ENCODE measurements around the gene SEMA4A. TPM values are rescaled to one million over a fixed set of nuclear protein-coding genes. Genes with fewer than 3 reads are reported as not detected.
"Not testable (repeated sequence)": the region's sequence is repeated elsewhere in the genome, so short reads cannot be mapped to it uniquely, and the experiment has no call there.

SEMA4A gene
- total RNA-seq, 1 experiment from 2014 or later, result 6.9 TPM

- H3K4me1 Mint-ChIP-seq (ENCODE audit: low read depth, unreplicated experiment), result peaks cover 27% of the 10 kb centered on the region
- no TSS peak for BruUV-seq (replicated peaks)
- H3K27ac Mint-ChIP-seq (ENCODE audit: unreplicated experiment), result no peak overlapping the region
- intact Hi-C loops (cut with micrococcal nuclease; ENCODE audit: unreplicated experiment), result no loop called here
- no peak for DNase-seq
- no peak for TF ChIP-seq CTCF (IDR thresholded peaks at IDR 0.05; ENCODE audit: unreplicated experiment)
- H3K27me3 Mint-ChIP-seq (ENCODE audit: unreplicated experiment), result peaks cover 23% of the 10 kb centered on the region
- H3K9me3 Mint-ChIP-seq (ENCODE audit: low read depth, unreplicated experiment), result no peaks in the 10 kb centered on the region
- no peak overlapping the region for H3K4me3 Mint-ChIP-seq (ENCODE audit: low read depth, unreplicated experiment)
- no peaks in the 10 kb centered on the region for H3K36me3 Mint-ChIP-seq (ENCODE audit: insufficient read depth, unreplicated experiment)
- CTCF ChIA-PET, result interaction anchor here (0.7 kb wide), 1 partner anchor 32 kb away, joined by 5 read pairs; no protein-coding TSS in a partner anchor
These were observed 24.7 kb downstream of the SEMA4A start for GRCh38 chr1:156177919-156178654.

GRCh38 chr1:156180471-156180870 lies 27.1 kb downstream of the SEMA4A start:
- Mint-ChIP-seq H3K27ac (ENCODE audit: unreplicated experiment) (no peak overlapping the region), H3K36me3 (ENCODE audit: insufficient read depth, unreplicated experiment) (no peaks in the 10 kb centered on the region), H3K27me3 (ENCODE audit: unreplicated experiment) (no peaks in the 10 kb centered on the region), H3K4me1 (ENCODE audit: low read depth, unreplicated experiment) (peaks cover 27% of the 10 kb centered on the region), H3K9me3 (ENCODE audit: low read depth, unreplicated experiment) (no peaks in the 10 kb centered on the region), H3K4me3 (ENCODE audit: low read depth, unreplicated experiment) (no peak overlapping the region)
- CTCF ChIA-PET, result interaction anchor here (0.6 kb wide), 1 partner anchor 88 kb away, joined by 4 read pairs; no protein-coding TSS in a partner anchor
- intact Hi-C loops (cut with micrococcal nuclease; ENCODE audit: unreplicated experiment), result no loop called here
- DNase-seq, result no peak
- no TSS peak for BruUV-seq (replicated peaks)
- TF ChIP-seq CTCF (IDR thresholded peaks at IDR 0.05; ENCODE audit: unreplicated experiment), result no peak

- CTCF ChIA-PET; H3K27me3 Mint-ChIP-seq (ENCODE audit: unreplicated experiment); H3K4me3 Mint-ChIP-seq (ENCODE audit: low read depth, unreplicated experiment); BruUV-seq (replicated peaks); H3K9me3 Mint-ChIP-seq (ENCODE audit: low read depth, unreplicated experiment); H3K27ac Mint-ChIP-seq (ENCODE audit: unreplicated experiment); intact Hi-C loops (cut with micrococcal nuclease; ENCODE audit: unreplicated experiment); DNase-seq; H3K36me3 Mint-ChIP-seq (ENCODE audit: insufficient read depth, unreplicated experiment): not testable (repeated sequence)
- H3K4me1 Mint-ChIP-seq (ENCODE audit: low read depth, unreplicated experiment), result peaks cover 27% of the 10 kb centered on the region
These were observed 28.1 kb downstream of the SEMA4A start for GRCh38 chr1:156181391-156181924.

GRCh38 chr1:156182010-156182779 lies 28.8 kb downstream of the SEMA4A start:
- peaks cover 27% of the 10 kb centered on the region for H3K4me1 Mint-ChIP-seq (ENCODE audit: low read depth, unreplicated experiment)
- H3K27me3 Mint-ChIP-seq (ENCODE audit: unreplicated experiment); CTCF ChIA-PET; H3K36me3 Mint-ChIP-seq (ENCODE audit: insufficient read depth, unreplicated experiment); H3K4me3 Mint-ChIP-seq (ENCODE audit: low read depth, unreplicated experiment); DNase-seq; intact Hi-C loops (cut with micrococcal nuclease; ENCODE audit: unreplicated experiment); H3K9me3 Mint-ChIP-seq (ENCODE audit: low read depth, unreplicated experiment); H3K27ac Mint-ChIP-seq (ENCODE audit: unreplicated experiment); BruUV-seq (replicated peaks): not testable (repeated sequence)

GRCh38 chr1:156186347-156187177 lies 33.2 kb downstream of the SEMA4A start:
- H3K27me3 Mint-ChIP-seq (ENCODE audit: unreplicated experiment); BruUV-seq (replicated peaks); H3K4me1 Mint-ChIP-seq (ENCODE audit: low read depth, unreplicated experiment); H3K36me3 Mint-ChIP-seq (ENCODE audit: insufficient read depth, unreplicated experiment); intact Hi-C loops (cut with micrococcal nuclease; ENCODE audit: unreplicated experiment); CTCF ChIA-PET; DNase-seq; H3K27ac Mint-ChIP-seq (ENCODE audit: unreplicated experiment); H3K9me3 Mint-ChIP-seq (ENCODE audit: low read depth, unreplicated experiment); H3K4me3 Mint-ChIP-seq (ENCODE audit: low read depth, unreplicated experiment): not testable (repeated sequence)

GRCh38 chr1:156190265-156190664 lies 36.9 kb downstream of the SEMA4A start:
- CTCF ChIA-PET; H3K27ac Mint-ChIP-seq (ENCODE audit: unreplicated experiment); BruUV-seq (replicated peaks); intact Hi-C loops (cut with micrococcal nuclease; ENCODE audit: unreplicated experiment); H3K9me3 Mint-ChIP-seq (ENCODE audit: low read depth, unreplicated experiment); H3K4me3 Mint-ChIP-seq (ENCODE audit: low read depth, unreplicated experiment); DNase-seq; H3K27me3 Mint-ChIP-seq (ENCODE audit: unreplicated experiment): not testable (repeated sequence)
- H3K4me1 Mint-ChIP-seq (ENCODE audit: low read depth, unreplicated experiment), result peaks cover 19% of the 10 kb centered on the region
- H3K36me3 Mint-ChIP-seq (ENCODE audit: insufficient read depth, unreplicated experiment), result peaks cover 17% of the 10 kb centered on the region
